Amniotic epithelial cell (primary cell): Measurements from ENCODE around the gene FAM131B.

Source experiments
- DNase-seq: peaks from one replicate; pipeline ENCODE4 v3.0.0-alpha.2; 2010; ENCODE audit warnings: low read depth

The FAM131B gene

DNA sequence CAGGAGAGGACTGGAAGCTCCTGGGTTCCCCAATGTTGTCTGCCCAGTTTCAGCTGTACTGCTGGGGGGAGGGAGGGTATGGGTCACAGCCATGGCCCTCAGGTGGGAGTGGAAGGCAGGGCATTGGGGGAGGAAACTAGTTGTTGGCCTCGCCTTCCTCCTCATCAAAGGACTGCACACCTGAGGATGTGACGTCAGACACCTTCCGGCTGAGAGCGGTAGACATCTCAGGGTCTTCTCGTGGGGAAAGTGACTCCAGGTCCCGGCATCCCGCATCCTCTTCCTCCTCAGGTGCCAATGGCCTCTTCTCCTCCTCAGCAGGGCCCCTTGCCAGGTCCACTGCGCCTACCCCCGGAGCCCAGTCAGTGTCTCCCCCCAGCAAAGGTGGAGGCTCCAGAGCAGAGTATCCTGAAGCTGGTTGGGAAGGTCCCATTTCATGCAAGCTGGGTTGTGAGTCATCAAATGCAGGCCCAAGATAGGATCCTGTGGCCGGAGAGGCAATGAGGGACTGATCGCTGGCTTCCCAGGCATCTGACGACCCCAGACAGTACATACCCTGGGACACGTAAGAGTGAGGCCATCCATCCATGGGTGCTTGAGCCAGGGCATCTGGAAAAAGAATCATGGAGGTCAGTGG is 6.0 kb downstream of the FAM131B start:
- DNase-seq = no peak

DNA sequence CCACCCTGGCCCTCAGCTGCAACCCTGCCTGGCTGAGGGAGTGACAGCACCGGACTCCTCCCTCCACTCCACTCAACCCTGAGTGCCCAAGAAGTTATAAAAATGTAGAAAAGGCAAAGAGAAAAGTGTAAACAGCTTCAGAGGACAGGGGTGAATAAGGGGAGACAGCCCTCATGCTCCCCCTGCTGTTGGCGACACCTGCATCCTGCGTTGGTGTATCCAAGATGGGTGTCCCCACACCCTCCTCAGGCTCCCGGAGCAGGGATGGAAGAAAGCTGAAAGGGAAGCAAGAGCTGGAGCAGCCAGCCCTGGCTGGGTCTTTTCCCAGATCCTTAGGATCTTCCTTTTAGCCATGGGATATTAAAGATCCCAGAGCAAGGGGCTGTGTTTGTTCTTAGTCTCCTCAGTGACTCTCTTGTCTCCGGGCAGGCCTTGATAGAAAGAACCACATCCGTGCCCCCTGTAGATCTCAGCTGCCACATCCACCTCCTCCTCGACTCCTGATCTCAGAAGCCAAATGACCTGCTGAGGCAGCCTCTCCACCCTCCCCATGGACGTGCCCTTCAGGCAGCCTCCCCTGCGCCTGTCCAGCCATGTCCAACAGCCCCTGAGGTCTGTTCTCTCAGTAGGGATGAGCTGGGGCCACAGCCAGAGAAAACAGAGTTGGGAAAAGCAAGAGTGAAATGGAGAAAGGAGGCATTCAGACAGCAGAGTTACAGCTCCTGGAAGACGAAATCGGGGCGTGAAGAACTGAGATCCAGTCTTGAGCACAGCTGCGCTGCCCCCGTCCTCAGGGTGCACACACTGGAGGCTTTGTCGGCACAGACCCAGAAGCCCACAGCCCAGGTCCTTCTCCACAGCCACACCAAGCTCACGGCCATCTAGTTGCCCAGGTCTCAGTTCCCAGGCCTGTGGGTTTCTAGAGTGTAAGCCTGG is 6.8 kb downstream of the FAM131B start:
- DNase-seq = no peak

DNA sequence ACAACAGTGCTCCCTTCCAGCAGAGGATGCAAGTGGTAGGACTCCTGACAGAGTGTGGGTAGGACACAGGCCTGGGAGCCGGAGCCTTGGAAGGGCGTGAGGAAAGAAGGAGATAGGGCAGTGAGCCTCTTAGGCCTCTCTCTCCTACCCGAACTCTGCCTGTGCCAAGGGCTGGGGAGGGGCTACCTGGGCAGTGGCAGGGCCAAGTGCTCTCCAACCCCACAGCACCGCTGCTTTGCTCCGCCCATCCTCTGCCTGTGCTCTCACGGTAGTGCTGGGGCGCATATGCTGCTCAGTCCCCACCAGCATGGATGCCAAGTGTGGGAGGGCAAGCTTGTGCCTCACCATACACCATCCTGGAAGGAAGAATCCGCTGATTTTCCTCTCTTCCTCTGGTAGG is 7.5 kb downstream of the FAM131B start:
- no peak for DNase-seq

DNA sequence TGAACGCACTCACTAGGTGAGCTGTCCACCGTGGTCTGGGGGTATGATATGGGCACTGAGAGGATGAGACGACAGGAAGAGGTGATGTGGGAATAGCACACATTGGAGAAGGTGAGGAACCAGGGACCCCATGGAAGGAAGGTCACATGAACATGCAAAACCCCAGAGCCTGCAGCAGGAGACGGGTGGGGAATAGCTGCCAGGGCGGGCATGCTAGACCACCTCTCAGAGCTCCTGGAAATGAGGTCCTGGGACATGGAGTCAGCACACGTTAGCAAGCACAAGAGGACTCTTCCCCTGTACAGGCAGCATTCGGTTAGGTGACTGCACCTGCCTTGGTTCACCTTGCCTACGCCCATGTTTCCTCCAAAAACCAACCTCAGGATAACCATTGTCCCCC is 8.1 kb downstream of the FAM131B start:
- DNase-seq = no peak

DNA sequence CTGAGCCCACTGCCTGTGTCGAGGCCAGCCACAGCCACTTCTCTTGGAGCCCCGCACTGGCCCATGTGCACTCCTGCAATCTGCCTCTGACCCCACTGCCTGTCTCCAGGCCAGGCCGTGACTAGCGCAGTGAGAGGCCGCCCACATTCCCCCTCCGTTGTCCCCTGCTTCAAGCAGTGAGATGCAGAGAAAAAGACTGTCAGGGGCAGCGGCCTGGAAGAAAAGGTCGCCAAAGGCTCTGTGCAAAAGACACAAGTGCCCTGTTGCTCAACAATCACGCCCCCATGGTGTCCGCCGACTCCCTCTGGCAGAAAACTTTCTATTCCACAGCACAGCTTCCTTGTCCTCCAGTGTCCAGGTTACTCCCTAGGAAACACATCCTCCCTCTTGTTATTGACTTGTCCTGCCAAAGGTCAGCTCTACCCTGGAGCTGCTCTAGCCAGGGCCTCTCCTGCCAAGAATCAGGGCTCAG is 9.9 kb downstream of the FAM131B start:
- no peak for DNase-seq

DNA sequence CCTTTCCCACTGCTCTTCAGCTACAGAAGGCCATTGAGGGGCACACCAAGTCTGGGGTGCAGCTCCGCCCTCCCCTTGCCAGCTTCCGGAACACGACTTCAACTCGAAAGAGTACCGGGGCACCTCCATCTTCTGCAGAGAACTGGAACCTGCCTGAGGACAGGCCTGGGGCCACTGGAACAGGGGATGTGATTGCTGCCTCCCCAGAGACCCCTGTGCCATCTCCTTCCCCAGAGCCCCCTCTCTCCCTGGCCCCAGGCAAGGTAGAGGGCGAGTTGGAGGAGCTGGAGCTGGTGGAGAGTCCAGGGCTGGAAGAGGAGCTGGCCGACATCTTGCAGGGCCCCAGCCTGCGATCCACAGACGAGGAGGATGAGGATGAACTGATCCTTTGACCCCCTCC is 10.9 kb downstream of the FAM131B start:
- DNase-seq = no peak

DNA sequence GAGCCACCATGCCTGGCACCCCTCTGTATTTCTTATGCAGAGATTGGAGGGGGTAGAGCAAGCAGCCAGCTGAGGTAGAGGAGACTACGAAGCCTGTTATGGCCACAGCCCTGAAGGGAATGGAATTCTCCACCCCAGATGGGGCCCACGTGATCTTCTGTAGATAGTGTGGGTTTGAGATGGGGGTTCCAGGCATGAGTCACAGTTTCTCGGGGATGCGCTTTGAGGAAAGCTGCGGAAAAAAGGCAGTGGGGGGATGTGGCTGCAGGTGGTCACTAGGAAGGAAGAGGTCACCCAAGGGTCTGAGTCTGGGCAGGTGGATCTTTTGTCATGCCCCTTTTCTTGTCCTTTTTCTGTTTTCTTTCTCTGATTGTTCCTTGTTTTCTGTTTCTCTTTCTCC is 11.5 kb downstream of the FAM131B start:
- peak; percentile 35 for DNase-seq

DNA sequence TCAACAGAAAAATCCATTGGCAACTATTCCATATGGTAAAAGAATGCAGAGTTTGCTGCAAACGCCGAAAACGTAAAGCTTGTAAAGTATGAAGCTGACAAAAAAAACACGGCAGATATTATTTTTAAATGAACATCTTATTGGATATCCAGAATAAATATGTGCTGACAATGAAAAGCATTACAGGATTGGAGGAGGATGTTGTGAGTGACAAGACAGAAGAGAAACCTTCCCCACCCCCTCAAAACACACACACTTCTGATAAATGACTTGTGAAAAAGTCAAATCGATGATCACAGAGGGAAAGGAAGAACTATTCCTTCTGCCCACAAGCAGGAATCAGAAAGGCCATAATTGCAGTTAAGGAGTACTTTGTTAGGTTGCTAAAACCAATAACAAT is 14.6 kb downstream of the FAM131B start:
- DNase-seq = no peak

DNA sequence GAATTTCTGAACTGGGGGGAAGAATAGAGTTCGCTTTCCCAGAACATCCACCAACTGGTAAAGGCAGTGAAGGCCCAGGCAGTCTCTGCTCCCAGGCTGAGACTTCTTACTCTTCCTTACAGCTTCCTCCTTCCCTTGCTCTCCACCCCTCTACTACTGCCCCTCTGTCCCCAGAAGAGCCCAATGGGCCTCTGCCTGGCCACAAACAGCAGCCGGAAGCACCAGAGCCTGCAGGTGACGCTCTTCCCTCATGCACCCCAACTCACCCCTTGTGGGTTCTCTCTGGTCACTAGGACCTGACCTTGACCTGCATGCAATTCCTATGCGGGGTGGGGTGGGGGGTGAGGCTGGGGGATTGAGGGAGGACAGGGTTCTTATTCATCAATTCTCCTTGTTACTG is 16.5 kb downstream of the FAM131B start:
- DNase-seq = no peak

DNA sequence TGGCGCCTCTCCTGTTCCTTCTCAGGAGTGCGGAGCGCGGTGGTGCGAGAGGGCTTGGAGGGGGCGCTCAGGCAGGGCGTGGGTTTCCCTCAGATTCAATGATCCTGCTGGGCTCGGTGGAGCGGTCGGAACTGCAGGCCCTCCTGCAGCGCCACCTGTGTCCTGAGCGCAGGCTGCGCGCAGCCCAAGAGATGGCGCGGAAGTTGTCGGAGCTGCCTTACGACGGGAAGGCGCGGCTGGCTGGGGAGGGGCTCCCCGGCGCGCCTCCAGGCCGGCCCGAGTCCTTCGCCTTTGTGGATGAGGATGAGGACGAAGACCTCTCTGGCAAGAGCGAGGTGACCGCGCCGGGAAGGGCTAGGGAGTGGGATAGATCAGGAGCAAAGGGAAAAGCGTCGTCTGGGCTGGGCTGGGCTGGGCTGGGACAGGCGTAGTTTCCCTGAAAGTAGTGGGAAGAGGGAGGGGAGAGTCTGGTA is 17.0 kb downstream of the FAM131B start:
- DNase-seq = peak; percentile 13

DNA sequence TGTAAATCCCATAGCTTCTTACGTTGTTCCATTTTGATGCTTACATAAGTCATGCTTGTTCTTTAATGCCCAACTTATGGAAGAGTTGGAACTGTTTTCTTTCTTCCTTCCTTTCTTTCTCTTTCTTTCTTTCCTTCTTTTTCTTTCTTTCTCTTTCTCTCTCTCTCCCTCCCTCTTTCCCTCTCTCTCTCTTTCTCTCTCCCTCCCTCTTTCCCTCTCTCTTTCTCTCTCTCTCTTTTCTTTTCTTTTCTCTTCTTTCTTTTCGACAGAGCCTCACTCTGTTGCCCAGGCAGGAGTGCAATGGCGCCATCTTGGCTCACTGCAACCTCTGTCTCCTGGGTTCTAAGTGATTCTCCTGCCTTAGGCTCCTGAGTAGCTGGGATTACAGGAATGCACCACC is 18.9 kb downstream of the FAM131B start:
- DNase-seq = no peak

DNA sequence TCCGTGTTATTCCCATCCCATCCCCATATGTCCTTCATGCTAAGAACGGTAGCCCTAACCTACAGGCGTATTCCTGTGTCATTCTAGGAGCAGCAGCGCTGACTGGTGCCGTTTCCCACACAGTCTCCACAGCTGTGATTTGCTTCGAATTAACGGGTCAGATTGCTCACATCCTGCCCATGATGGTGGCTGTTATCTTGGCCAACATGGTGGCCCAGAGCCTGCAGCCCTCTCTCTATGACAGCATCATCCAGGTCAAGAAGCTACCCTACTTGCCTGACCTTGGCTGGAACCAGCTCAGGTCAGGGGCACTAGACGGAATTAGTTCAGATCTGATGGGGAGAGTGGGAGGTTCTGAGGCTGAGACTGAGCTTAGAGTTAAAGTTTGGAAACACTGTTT is 20.7 kb downstream of the FAM131B start:
- no peak for DNase-seq

DNA sequence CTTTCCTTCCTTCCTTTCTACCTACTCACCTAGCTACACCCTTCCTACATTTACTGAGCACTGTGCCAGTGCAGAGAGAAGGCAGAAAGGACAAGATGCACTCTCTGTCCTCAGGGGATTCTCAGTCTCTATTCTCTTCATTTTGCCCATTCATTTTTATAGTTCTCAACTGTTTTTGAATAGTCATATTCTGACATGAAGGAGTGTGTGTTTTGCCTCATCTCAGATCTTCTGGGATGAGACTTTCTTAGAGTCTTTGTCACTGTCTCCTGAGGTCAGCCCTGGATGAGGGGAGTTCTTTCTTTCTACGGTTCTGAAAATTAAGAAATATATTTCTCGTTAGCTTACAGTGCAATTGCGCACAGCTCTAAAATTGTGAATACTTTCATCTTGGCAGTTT is 25.3 kb downstream of the FAM131B start:
- DNase-seq = no peak

DNA sequence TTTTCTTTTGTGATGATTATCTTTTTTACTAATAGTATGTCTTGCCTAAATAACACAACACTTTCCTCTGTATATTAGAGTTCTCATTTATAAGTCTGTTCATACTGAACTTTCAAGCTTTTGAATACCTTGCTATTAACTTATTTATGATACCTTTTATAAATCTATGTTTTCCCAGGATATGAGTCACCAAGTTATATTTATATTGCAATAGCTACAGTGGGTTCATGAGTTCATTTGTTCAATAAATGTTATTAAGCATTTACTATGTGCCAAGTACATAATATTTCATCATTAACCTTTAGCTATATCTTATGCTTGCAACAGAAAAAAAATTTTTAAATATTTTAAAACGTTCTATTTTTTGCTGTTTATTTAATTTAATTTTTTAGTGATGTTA is 28.3 kb downstream of the FAM131B start:
- no peak for DNase-seq

DNA sequence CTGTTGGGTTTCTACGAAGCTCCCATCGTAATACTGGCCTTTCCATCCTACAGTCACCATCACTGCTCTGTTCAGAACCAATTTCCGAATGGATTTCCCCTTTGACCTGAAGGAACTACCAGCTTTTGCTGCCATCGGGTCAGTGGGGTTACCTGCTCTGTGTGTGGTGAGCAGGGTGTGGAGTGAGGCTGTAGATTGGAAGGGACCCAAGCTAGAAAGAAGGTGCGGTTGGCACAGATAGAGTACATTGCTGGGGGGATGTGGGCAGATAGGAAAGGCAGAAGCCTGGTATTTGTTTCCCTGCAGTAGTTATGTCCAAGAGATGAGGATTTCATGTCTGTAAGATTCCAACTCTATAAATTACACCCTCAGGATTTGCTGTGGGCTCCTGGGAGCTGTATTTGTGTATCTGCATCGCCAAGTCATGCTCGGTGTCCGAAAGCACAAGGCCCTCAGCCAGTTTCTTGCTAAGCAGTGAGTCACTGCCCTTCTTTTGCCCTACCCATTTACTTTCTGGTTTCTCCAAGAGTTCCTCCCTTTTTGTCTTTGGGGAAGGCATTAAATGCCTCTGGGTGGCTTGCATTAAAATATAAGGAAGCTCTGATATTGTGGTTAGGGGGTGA is 31.2 kb downstream of the FAM131B start:
- DNase-seq = peak; percentile 78

DNA sequence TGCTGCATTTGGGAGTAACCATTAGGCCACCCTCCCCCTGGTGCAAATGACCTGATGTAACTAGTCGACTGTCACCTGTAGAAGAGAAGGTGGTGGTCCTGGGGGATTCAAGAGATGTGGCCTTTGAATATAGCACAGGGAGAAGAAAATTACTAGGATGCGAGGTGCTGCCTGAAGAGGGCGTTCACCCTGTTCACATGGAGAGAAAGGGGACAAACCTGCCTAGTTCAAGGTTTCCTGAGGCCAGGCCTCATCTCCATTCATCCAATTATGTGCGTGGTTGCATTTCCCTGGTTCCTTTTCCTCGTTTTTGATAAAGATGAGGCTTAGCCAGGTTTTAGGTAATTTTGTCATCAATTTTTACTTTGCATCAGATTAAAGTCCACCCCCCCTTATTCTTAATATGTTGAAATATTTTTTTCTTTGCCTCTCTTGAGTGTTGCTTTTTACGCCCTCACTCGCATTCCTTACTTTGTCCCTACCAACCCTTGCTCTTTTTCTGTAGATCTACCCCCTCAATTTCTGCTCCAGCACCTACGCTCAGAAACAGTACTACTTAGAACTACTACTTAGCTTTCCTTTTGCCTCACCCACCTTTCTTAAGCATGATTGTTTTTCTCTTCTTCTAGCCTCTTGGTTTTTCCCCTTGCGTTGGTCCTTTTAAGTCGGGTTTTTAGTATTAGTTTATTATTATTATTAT is 32.9 kb downstream of the FAM131B start:
- no peak for DNase-seq

DNA sequence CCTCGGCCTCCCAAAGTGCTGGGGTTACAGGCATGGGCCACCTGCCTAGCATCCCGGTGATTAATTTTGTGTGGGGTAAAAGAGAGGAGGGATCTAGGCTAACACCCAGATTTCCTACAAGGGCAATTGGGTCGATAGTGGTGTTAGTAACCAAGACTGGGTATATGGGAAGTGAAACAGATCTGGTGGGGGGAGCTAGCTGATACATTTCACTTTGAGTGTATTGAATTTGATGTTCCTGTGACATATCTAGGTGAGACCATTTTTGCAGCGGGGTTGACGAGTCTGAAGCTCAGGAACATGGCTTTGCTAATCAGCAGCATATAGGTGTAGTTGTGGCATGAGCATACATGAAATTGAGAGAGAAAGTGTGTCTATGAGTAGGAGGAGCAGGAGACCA is 34.6 kb downstream of the FAM131B start:
- DNase-seq = no peak

DNA sequence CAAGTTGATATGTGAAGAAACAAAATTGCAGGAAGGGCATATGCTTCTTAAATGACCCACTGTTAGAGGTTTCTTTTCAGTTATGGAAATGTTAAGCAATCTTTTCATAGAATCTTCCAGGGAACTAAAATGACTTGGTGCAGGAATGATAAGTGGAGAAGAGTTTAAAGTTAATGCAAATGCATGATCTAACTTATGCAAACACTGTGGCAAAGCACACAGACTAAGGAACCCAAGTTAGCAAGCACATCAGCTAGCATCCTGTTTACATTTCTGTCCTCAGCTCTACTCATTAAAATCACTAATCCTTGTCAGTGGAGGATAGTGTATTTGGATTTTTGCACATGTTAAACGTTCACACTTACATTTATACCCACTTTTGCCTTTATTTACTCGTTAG is 37.3 kb downstream of the FAM131B start:
- no peak for DNase-seq

DNA sequence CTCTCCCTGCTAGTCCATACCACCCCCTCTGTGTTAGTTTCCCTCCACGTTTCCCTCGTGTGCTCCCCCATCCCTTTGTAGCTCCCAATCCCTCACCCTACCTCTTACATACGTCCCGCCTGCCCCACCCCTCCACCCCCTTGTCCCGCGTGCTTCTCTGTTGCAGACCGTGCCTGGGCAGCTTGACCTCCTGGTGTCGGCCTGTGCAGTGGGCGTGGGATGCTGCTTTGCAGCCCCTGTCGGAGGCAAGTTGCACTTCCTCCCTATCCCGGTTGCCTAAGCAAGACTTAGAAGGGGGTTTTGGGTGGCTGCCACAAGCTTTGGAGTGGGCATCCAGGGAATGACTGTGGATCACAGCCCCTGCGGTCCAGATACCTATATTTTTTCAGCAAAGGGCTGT is 38.9 kb downstream of the FAM131B start:
- no peak for DNase-seq

DNA sequence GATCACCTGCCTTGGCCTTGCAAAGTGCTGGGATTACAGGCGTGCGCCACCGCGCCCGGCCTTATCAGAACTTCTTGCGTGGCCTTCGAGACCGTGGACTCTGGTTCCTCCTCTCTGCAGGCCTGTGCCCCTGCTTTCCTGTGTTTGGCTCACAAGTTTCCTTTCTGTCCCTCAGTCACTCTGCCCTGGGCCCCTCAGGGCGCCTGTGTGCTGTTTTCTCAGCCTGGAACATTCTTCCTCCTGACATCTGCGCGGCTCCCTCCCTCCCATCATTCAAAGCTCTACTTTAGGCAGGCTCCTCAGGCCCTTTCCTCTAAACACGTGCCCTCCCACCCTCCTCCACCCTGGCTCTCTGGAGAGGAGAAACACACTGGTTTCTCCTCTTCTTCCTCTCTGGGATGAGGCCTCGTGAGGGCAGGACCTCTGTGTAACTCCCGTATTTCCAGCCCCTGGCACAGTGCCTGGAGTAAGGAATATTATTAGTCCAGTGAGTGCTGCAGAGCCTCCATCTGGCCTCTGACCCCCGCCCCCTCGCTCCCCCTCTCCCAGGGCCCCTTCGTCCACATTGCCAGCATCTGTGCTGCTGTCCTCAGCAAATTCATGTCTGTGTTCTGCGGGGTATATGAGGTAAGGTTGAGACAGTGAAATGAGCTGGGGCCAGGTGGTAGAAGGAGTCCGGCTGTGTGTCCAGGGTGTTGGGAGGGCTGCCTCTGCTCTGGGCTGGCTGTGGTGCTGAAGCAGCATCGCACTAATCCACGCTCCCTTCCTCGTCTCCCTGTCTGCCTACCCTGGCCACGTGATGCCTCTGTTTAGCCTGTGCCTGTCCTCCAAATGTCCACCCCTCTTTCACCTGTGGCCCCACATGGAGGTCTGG is 39.5 kb downstream of the FAM131B start:
- no peak for DNase-seq

DNA sequence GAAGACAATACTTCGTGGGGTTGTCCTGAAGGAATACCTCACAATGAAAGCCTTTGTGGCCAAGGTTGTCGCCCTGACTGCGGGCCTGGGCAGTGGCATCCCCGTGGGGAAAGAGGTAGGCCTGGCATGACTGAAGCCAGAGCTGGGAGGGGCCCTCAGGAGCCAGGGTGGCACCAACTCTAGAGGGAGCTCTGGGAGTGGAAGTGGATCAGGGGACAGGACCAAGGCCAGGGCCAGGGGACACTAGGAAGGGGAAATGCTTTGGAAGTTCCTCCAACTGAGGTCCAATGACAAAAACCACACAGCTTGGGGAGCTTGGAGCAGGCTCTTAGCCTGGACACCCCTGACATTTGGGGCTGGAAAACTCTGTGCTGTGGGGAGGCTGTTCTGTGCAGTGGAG is 40.8 kb downstream of the FAM131B start:
- no peak for DNase-seq
